A673 (cell line): Measurements from ENCODE around the gene GDF11. TPM values are rescaled to one million over a fixed set of nuclear protein-coding genes. Genes with fewer than 3 reads are reported as not detected.

Experiments used
- Bru-seq: library from RNA; stranded (reverse); fragments of 400-500 nt; gene quantifications from one replicate; lab custom pipeline; 2021; lab: Mats Ljungman, UMichigan
- BruChase-seq, 2 experiments: library from RNA; stranded (reverse); fragments of 400-500 nt; gene quantifications; one replicate each; lab custom pipeline; 2021; lab: Mats Ljungman, UMichigan
- BruUV-seq: library from RNA; stranded (reverse); fragments of 400-500 nt; replicated peaks from 2 replicates; lab custom pipeline; 2021; lab: Mats Ljungman, UMichigan
- CTCF ChIA-PET: fragments of 300-600 bp; sonication (Branson Sonifier 250); formaldehyde crosslinking; loops from one replicate; lab custom pipeline; 2022; ENCODE audit warnings: antibody characterized with exemption; lab: Charles Lee
- POLR2A ChIA-PET: fragments of 300-600 bp; sonication (Branson Sonifier 250); formaldehyde crosslinking; loops from one replicate; lab custom pipeline; 2022; ENCODE audit warnings: antibody characterized with exemption; ENCODE audit not compliant: low non-redundant PET; lab: Charles Lee
- DNase-seq: peaks from one replicate; pipeline ENCODE4 v3.0.0-alpha.2; 2015; ENCODE audit warnings: low spot score
- H3K27ac ChIP-seq: fragments of 200-600 bp; sonication (generic); 2 replicates; pipeline ENCODE4 v1.5.1; 2016; ENCODE audit warnings: mixed run types, low read depth, mild to moderate bottlenecking, mixed read lengths, antibody characterized with exemption, low read length; ENCODE audit not compliant: poor library complexity, severe bottlenecking
- H3K27me3 ChIP-seq: fragments of 200-600 bp; sonication (generic); replicated peaks from 2 replicates; pipeline ENCODE4 v1.6.1; 2017; ENCODE audit warnings: mixed run types, low read depth, mild to moderate bottlenecking, mixed read lengths, antibody characterized with exemption, low read length; ENCODE audit not compliant: insufficient read depth, poor library complexity
- H3K36me3 ChIP-seq: fragments of 200-600 bp; sonication (generic); 2 replicates; pipeline ENCODE4 v1.6.1; 2016; ENCODE audit warnings: mixed run types, mild to moderate bottlenecking, mixed read lengths, antibody characterized with exemption, low read length; ENCODE audit not compliant: insufficient read depth, poor library complexity, severe bottlenecking
- H3K4me1 ChIP-seq: fragments of 200-600 bp; sonication (generic); 2 replicates; pipeline ENCODE4 v1.6.1; 2017; ENCODE audit warnings: mixed run types, mild to moderate bottlenecking, mixed read lengths, antibody characterized with exemption, low read length; ENCODE audit not compliant: insufficient read depth, poor library complexity, severe bottlenecking
- H3K4me3 ChIP-seq: fragments of 200-600 bp; sonication (generic); 2 replicates; pipeline ENCODE4 v1.5.1; 2016; ENCODE audit warnings: low read depth, mixed run types, mild to moderate bottlenecking, mixed read lengths, low read length; ENCODE audit not compliant: poor library complexity, severe bottlenecking
- H3K9me3 ChIP-seq: fragments of 200-600 bp; sonication (generic); 2 replicates; pipeline ENCODE4 v1.6.1; 2016; ENCODE audit warnings: mixed run types, low read depth, mild to moderate bottlenecking, mixed read lengths, antibody characterized with exemption, low read length; ENCODE audit not compliant: poor library complexity, severe bottlenecking
- CTCF ChIP-seq: fragments of 300-800, 200-600 bp; sonication (generic); conservative IDR thresholded peaks from 2 replicates; pipeline ENCODE4 v1.5.1; 2017; ENCODE audit warnings: low read depth, mild to moderate bottlenecking, antibody characterized with exemption, low read length, moderate library complexity, mixed read lengths
- EZH2 ChIP-seq: fragments of 200-600 bp; sonication (generic); IDR thresholded peaks from 2 replicates; pipeline ENCODE4 v1.6.1; 2017; ENCODE audit warnings: borderline replicate concordance, low read depth, mild to moderate bottlenecking, mixed read lengths, antibody characterized with exemption, low read length; ENCODE audit not compliant: poor library complexity, severe bottlenecking
- intact Hi-C: fragments of 100-400 bp; cut with micrococcal nuclease; formaldehyde crosslinking; loops from one replicate; pipeline ENCODE4 v1.10.0; 2022; ENCODE audit not compliant: unreplicated experiment
- long read RNA-seq: library from polyadenylated mRNA; stranded (forward); transcript quantifications from one replicate; pipeline ENCODE4 v2.0.0, GENCODE V29; 2022
- total RNA-seq: library from RNA; stranded (reverse); gene quantifications from 2 replicates; pipeline ENCODE4 v1.2.3, GENCODE V29; 2021

Gene GDF11
- 38.4 and 46.9 TPM in 2 replicates for total RNA-seq
- percentile 80 among the genes with signal in this experiment for Bru-seq, nascent RNA
- BruChase-seq, experiment 1, labeled RNA remaining after a 2-hour chase, result percentile 90 among the genes with signal in this experiment
- BruChase-seq, experiment 2, labeled RNA remaining after a 6-hour chase, result percentile 94 among the genes with signal in this experiment
- long read RNA-seq, full-length matches to known transcripts, result 3 of 24 reads
- long read RNA-seq, partial matches to known transcripts, result 3 of 24 reads
- long read RNA-seq, other reads (novel, unspliced or antisense), result 18 of 24 reads

DNA sequence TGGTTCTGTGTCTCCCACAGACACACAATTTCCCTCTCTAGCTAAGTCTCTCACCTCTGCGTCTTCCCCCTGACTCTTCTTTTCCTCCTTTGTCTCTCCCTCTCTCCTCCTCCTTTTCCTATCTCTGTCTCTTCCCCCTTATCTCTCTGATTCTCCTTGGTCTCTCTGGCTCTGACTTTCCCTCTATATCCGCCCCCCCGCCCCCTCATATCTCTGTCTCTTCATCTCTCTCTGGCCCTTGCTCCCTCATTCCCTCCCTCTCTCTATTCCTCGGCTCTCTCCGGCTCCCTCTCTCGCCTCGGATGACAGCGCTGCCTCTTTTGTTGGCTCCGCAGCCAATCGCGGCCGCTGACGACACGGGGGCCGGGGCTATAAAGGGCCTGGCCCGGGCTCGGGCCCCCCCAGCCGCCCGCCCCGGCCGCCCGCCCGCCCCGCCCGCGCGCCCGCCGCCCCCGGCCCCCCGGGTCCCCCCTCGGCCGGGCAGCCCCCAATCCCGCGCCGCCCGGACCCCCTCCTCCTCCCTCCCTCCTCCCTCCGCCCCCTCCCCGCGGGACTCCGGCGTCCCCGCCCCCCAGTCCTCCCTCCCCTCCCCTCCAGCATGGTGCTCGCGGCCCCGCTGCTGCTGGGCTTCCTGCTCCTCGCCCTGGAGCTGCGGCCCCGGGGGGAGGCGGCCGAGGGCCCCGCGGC, at the start of gene GDF11:
Gene GDF11, plus strand, starts transcription at position 404 of the 687 bp plus-strand sequence. Its CDS starts 195 bp downstream, at position 599.
- POLR2A ChIA-PET, result interaction anchor here (0.7 kb wide), 1 partner anchor 12 kb away, joined by 3 read pairs; no protein-coding TSS in a partner anchor
- H3K36me3 ChIP-seq, result peaks cover 6% of the 10 kb centered on the region
- intact Hi-C loops, result no loop called here
- no peaks in the 10 kb centered on the region for H3K27me3 ChIP-seq
- CTCF ChIA-PET, result no interaction called here
- peak within 1 kb of the TSS; percentile 80 for H3K27ac ChIP-seq
- no TSS peak for BruUV-seq
- TF ChIP-seq EZH2 (no peak), CTCF (no peak)
- no peaks in the 10 kb centered on the region for H3K9me3 ChIP-seq
- H3K4me1 ChIP-seq, result peaks cover 12% of the 10 kb centered on the region
- peak within 1 kb of the TSS; percentile 70 for H3K4me3 ChIP-seq
- peak; percentile 92 for DNase-seq

- BruUV-seq, result no TSS peak
- H3K27me3 ChIP-seq, result no peaks in the 10 kb centered on the region
- ChIA-PET CTCF (no interaction called here), POLR2A (no interaction called here)
- H3K4me1 ChIP-seq, result no peaks in the 10 kb centered on the region
- H3K9me3 ChIP-seq, result no peaks in the 10 kb centered on the region
- intact Hi-C loops, result no loop called here
- no peak for DNase-seq
- no peak overlapping the region for H3K4me3 ChIP-seq
- no peak overlapping the region for H3K27ac ChIP-seq
- TF ChIP-seq EZH2 (no peak), CTCF (no peak)
- H3K36me3 ChIP-seq, result no peaks in the 10 kb centered on the region
Observed at GRCh38 chr12:55693323-55694187, 49.4 kb upstream of the GDF11 start.

DNA sequence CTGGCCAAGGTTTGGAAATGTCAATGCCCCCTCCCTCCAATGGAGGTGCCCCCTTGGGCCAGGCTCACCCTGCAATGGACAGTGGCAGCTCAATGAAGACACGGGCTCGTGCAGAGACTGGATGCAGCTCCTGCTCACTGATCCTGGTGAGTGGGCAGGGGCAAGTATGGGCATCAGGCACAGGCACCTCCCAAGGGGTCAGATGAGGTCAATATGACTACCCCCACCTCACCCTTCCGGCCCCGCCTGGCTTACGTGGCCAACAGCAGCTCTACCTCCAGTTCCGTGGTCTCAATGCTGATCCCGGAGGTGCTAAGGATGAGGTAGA, 48.8 kb upstream of the GDF11 start:
- no TSS peak for BruUV-seq
- ChIA-PET CTCF (no interaction called here), POLR2A (no interaction called here)

More for the DNA sequence above, 48.8 kb upstream of the GDF11 start:
- intact Hi-C loops, result no loop called here
- no peak overlapping the region for H3K4me3 ChIP-seq
- no peaks in the 10 kb centered on the region for H3K9me3 ChIP-seq
- no peaks in the 10 kb centered on the region for H3K36me3 ChIP-seq
- no peak overlapping the region for H3K27ac ChIP-seq
- no peak for DNase-seq
- H3K27me3 ChIP-seq, result no peaks in the 10 kb centered on the region
- no peaks in the 10 kb centered on the region for H3K4me1 ChIP-seq
- no peak for TF ChIP-seq EZH2
- no peak for TF ChIP-seq CTCF
